ENCODE data around the gene HHLA2.

HHLA2 gene

GRCh38 chr3:108338901-108339545 lies 42.7 kb downstream of the HHLA2 start:
- no peak overlapping the region for H3K27ac ChIP-seq (ENCODE audit: poor library complexity, severe bottlenecking)
- TF ChIP-seq CTCF (IDR thresholded peaks at IDR 0.05; ENCODE audit: poor library complexity, severe bottlenecking), result no peak
- H3K27me3 ChIP-seq (ENCODE audit: insufficient read depth, poor library complexity, severe bottlenecking), result no peaks in the 10 kb centered on the region
- H3K36me3 ChIP-seq (ENCODE audit: low read depth), result no peaks in the 10 kb centered on the region
- DNase-seq (ENCODE audit: low spot score) (no peak), ATAC-seq (ENCODE audit: low read depth) (no peak)
- H3K4me3 ChIP-seq (ENCODE audit: severe bottlenecking), result no peak overlapping the region
- no peaks in the 10 kb centered on the region for H3K4me1 ChIP-seq (ENCODE audit: insufficient read depth, poor library complexity, severe bottlenecking)
- H3K9me3 ChIP-seq (ENCODE audit: severe bottlenecking), result no peaks in the 10 kb centered on the region

GRCh38 chr3:108341911-108342310 lies 45.6 kb downstream of the HHLA2 start:
- H3K4me3 ChIP-seq (ENCODE audit: severe bottlenecking), result no peak overlapping the region
- no peaks in the 10 kb centered on the region for H3K4me1 ChIP-seq (ENCODE audit: insufficient read depth, poor library complexity, severe bottlenecking)
- no peaks in the 10 kb centered on the region for H3K36me3 ChIP-seq (ENCODE audit: low read depth)
- ATAC-seq (ENCODE audit: low read depth) (no peak), DNase-seq (ENCODE audit: low spot score) (no peak)
- no peaks in the 10 kb centered on the region for H3K27me3 ChIP-seq (ENCODE audit: insufficient read depth, poor library complexity, severe bottlenecking)
- no peak overlapping the region for H3K27ac ChIP-seq (ENCODE audit: poor library complexity, severe bottlenecking)
- TF ChIP-seq CTCF (IDR thresholded peaks at IDR 0.05; ENCODE audit: poor library complexity, severe bottlenecking), result no peak
- H3K9me3 ChIP-seq (ENCODE audit: severe bottlenecking), result no peaks in the 10 kb centered on the region

GRCh38 chr3:108342837-108343486 lies 46.6 kb downstream of the HHLA2 start:
- no peak for ATAC-seq (ENCODE audit: low read depth)
- H3K4me3 ChIP-seq (ENCODE audit: severe bottlenecking), result no peak overlapping the region
- no peak overlapping the region for H3K27ac ChIP-seq (ENCODE audit: poor library complexity, severe bottlenecking)
- no peaks in the 10 kb centered on the region for H3K4me1 ChIP-seq (ENCODE audit: insufficient read depth, poor library complexity, severe bottlenecking)
- no peak for DNase-seq (ENCODE audit: low spot score)
- no peaks in the 10 kb centered on the region for H3K27me3 ChIP-seq (ENCODE audit: insufficient read depth, poor library complexity, severe bottlenecking)
- H3K9me3 ChIP-seq (ENCODE audit: severe bottlenecking), result no peaks in the 10 kb centered on the region
- no peaks in the 10 kb centered on the region for H3K36me3 ChIP-seq (ENCODE audit: low read depth)
- TF ChIP-seq CTCF (IDR thresholded peaks at IDR 0.05; ENCODE audit: poor library complexity, severe bottlenecking), result no peak

- Histone ChIP-seq H3K27ac (ENCODE audit: poor library complexity, severe bottlenecking) (no peak overlapping the region), H3K36me3 (ENCODE audit: low read depth) (no peaks in the 10 kb centered on the region), H3K4me1 (ENCODE audit: insufficient read depth, poor library complexity, severe bottlenecking) (no peaks in the 10 kb centered on the region), H3K27me3 (ENCODE audit: insufficient read depth, poor library complexity, severe bottlenecking) (no peaks in the 10 kb centered on the region), H3K4me3 (ENCODE audit: severe bottlenecking) (no peak overlapping the region), H3K9me3 (ENCODE audit: severe bottlenecking) (no peaks in the 10 kb centered on the region)
- no peak for TF ChIP-seq CTCF (IDR thresholded peaks at IDR 0.05; ENCODE audit: poor library complexity, severe bottlenecking)
- DNase-seq (ENCODE audit: low spot score) (no peak), ATAC-seq (ENCODE audit: low read depth) (no peak)
These were observed 47.1 kb downstream of the HHLA2 start for GRCh38 chr3:108343491-108343890.
